HEK293 (cell line): ENCODE results near the gene ADIPOR1.

Experiments
- ZNF416 ChIP-seq: fragments of 450-650 bp; formaldehyde crosslinking; IDR thresholded peaks from 2 replicates; pipeline ENCODE4 v1.5.1; 2016; ENCODE audit warnings: missing biosample characterization, missing genetic modification characterization
- ZSCAN5A ChIP-seq: fragments of 450-650 bp; formaldehyde crosslinking; IDR thresholded peaks from 2 replicates; pipeline ENCODE4 v1.5.1; 2016; ENCODE audit warnings: missing biosample characterization, missing genetic modification characterization

GRCh38 chr1:202976633-202977032, 18.5 kb upstream of the ADIPOR1 start:
- TF ChIP-seq ZNF416 (tag by site-specific recombination) = no peak
- TF ChIP-seq ZSCAN5A (tag by site-specific recombination) = no peak
